DMS153 treated with DMSO at 0.1 percent for 48 hours (cell line): ENCODE results near the gene SIRT1.
"Not testable (repeated sequence)": the region's sequence is repeated elsewhere in the genome, so short reads cannot be mapped to it uniquely, and the experiment has no call there.

Experiments used
- DNase-seq: peaks from one replicate; lab custom pipeline; 2025; ENCODE audit not compliant: unreplicated experiment; lab: John Stamatoyannopoulos, UW

The SIRT1 gene

GRCh38 chr10:67875340-67876238 lies 8.9 kb upstream of the SIRT1 start:
- no peak for DNase-seq

GRCh38 chr10:67877421-67877820 lies 7.0 kb upstream of the SIRT1 start:
- not testable (repeated sequence) for DNase-seq

DNA sequence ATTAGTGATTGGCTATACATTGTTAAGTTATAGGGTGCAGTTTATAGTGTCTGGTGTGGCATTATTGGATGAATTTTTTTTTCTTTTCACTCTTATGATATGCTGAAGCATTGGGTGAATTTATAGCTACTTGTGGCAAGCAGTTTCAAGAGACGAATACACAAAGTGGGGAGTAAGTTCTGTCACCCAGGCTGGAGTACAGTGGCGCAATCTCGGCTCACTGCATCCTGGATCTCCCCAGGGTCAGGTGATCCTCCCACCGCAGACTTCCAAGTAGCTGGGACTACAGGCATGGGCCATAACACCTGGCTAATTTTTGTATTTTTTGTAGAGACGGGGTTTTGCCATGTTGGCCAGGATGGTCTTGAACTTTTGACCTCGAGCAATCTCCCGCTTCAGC lies 6.3 kb upstream of the SIRT1 start:
- DNase-seq: no peak

DNA sequence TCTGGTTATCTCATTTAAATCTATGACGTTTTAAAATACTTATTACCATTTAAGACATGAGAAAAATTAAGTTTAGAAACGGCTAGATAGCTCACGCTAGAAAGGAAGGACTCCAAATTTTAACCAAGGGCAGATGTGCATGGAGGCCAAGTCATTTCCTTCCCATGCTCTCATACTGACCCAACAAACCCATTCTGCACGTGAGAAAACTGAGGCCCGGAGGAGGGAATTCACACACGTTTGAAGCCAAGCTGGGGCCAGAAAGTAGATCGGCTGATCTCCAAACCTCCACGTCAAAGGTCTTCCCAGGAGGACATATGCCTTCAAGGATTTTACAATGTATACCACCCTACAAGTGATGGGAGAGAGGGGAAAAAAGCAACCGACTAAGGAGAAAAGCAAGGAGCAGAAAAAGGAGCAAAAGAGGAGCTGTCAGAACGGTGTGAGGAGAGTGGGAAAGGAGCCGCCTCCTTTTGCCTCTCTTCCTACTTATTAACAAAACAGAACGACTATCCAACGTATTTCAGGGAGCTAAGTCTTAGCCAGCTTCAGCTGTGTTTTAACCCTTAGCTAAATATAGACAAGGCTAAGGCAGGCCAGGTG lies 645 bp upstream of the SIRT1 start:
- no peak for DNase-seq

- peak; percentile 59 for DNase-seq
Observed at GRCh38 chr10:67884842-67885670, 600 bp downstream of the SIRT1 start.

- DNase-seq: no peak
Observed at GRCh38 chr10:67893637-67894036, 9.2 kb downstream of the SIRT1 start.

GRCh38 chr10:67903581-67903980 lies 19.1 kb downstream of the SIRT1 start:
- DNase-seq: no peak

DNA sequence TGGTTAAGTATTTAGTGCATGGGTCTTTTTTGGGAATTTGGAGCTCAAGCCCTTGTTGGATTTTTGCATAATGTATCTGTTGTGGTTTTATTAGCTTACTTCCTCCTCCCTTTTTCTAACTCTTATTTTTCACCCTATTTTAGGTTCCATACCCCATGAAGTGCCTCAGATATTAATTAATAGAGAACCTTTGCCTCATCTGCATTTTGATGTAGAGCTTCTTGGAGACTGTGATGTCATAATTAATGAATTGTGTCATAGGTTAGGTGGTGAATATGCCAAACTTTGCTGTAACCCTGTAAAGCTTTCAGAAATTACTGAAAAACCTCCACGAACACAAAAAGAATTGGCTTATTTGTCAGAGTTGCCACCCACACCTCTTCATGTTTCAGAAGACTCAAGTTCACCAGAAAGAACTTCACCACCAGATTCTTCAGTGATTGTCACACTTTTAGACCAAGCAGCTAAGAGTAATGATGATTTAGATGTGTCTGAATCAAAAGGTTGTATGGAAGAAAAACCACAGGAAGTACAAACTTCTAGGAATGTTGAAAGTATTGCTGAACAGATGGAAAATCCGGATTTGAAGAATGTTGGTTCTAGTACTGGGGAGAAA lies 28.0 kb downstream of the SIRT1 start:
- no peak for DNase-seq

DNA sequence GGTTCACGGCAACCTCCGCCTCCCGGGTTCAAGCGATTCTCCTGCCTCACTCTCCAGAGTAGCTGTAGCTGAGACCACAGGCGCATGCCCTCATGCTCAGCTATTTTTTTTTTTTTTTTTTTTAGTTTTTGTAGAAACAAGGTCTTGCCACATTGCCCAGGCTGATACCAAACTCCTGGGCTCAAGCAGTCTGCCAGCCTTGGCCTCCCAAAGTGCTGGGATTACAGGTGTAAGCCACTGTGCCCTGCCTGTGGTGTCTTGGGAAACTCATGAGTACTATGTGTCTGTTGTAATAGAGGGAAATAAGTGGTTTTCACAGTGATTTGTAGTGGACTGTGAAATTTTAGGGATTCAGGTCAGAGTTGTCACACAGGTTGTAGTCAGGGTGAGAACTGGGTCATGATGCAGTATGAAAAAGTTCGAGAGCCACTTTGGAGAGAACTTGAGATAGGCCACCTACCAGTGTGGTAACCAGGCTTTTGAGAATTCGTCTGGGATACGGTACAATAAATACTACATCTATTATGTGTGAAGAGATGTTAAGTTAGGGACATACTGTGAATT lies 30.4 kb downstream of the SIRT1 start:
- no peak for DNase-seq

DNA sequence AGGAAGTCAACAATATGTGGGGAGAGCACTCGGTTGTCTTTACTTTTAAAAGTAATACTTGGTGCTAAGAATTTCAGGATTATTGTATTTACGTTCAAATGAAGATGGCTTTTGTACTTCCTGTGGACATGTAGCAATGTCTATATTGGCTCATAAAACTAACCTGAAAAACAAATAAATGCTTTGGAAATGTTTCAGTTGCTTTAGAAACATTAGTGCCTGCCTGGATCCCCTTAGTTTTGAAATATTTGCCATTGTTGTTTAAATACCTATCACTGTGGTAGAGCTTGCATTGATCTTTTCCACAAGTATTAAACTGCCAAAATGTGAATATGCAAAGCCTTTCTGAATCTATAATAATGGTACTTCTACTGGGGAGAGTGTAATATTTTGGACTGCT lies 32.7 kb downstream of the SIRT1 start:
- DNase-seq: no peak

- DNase-seq: no peak
Observed at GRCh38 chr10:67917679-67918078, 33.2 kb downstream of the SIRT1 start.

GRCh38 chr10:67921065-67921464 lies 36.6 kb downstream of the SIRT1 start:
- DNase-seq: no peak

DNA sequence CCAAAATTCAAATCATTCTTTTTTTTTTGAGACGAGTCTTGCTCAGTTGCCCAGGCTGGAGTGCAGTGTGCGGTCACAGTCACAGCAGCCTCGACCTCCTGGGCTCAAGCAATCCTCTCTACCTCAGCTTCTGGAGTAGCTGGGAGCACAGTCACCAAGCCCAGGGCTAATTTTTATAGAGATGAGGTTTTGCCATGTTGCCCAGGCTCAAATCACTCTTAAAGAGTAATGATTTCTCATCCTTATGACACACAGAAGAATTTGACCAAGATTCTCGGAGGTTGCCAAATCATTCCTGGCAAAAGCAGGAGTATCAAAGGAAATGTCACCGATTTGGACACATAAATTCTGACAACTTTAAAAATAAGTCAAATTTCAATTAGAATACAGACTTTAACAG lies 39.1 kb downstream of the SIRT1 start:
- DNase-seq: no peak

DNA sequence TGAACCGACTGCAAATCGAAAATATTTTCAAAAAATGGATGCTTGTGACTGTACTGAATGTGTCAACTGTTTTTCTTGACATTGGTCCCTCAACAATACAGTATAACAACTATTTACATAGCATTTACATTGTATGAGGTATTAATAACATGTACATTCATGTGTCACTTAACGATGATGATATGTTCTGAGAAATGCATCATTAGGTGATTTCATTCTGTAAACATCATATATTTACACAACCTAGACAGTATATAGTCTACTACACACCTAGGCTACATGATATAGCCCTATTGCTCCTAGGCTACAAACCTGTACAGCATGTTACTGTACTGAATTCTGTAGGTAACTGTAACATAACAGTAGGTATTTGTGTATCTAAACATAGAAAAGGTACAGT lies 39.7 kb downstream of the SIRT1 start:
- DNase-seq: no peak

- no peak for DNase-seq
Observed at GRCh38 chr10:67925449-67926005, 41.1 kb downstream of the SIRT1 start.

DNA sequence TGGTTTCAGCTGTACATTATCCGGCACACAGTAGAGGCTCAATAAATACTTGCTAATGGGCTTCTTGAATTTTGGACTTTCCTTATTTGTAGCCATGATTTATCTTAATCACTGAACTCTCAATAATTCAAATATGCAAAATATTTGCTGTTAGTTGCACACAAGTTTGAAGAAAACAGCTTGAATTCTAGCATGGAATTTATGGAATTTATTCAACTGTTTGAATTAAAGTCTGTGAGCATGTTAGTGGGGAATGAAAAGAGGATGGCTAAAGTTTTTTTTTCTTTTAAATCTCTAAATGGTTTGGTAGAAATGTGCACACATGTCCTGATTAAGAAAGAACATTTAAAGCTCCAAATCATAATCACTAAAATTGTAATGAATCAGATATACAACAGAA lies 42.5 kb downstream of the SIRT1 start:
- DNase-seq: no peak

GRCh38 chr10:67933199-67933598 lies 48.7 kb downstream of the SIRT1 start:
- DNase-seq: no peak

- no peak for DNase-seq
Observed at GRCh38 chr10:67934336-67934735, 49.9 kb downstream of the SIRT1 start.

GRCh38 chr10:67935223-67935622 lies 50.8 kb downstream of the SIRT1 start:
- no peak for DNase-seq

- DNase-seq: no peak
Observed at GRCh38 chr10:67936416-67936815, 52.0 kb downstream of the SIRT1 start.

DNA sequence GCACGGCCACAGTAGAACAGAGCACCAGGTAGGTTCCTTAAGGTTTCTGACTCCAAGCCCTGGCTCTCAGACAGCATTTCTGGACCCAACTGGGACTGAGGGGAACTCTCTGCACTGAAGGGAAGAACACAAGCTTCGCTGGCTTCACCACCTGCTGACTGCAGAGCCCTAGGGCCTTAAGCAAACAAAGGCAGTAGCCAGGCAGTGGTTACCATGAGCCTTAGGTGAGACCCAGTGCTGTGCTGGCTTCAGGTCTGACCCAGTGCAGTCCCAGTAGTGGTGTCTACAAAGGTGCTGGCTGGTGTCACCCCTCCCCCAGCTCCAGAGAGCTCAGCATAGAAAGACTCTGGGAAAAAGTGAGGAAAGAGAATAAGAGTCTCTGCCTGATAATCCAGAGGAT lies 59.5 kb downstream of the SIRT1 start:
- DNase-seq: no peak
